A549 (cell line): ENCODE data around the gene GAL3ST2. TPM values are rescaled to one million over a fixed set of nuclear protein-coding genes. Genes with fewer than 3 reads are reported as not detected.

Experiments used
- ATAC-seq, 2 experiments: fragments of 200-7000 bp in 1 of 2; fragments of >200 bp in 1 of 2; cut with Nextera tagmentation in 1 of 2; cut with Tn5 transposase in 1 of 2; 3 replicates each; pipeline versions ENCODE4 v1.8.0 to v1.9.1; 2018 to 2020; ENCODE audit warnings: mild to moderate bottlenecking in 1 of 2, moderate library complexity in 1 of 2
- CTCF ChIA-PET: fragments of 300-600 bp; sonication (Branson Sonifier 250); formaldehyde crosslinking; extraction: SDS; loops from one replicate; lab custom pipeline; 2021; ENCODE audit warnings: antibody characterized with exemption, inconsistent platforms; lab: Yijun Ruan, JAX
- POLR2A ChIA-PET: fragments of 350-600 bp; formaldehyde crosslinking; extraction: SDS; loops from one replicate; lab custom pipeline; 2021; ENCODE audit warnings: antibody characterized with exemption, inconsistent platforms; lab: Yijun Ruan, JAX
- DNase-seq, 2 experiments: peaks; one replicate each; pipeline versions ENCODE4 v3.0.0 to v3.0.0-alpha.2; 2011 to 2016; ENCODE audit warnings: low read depth in 1 of 2, low spot score in 1 of 2
- FAIRE-seq: peaks from 2 replicates; lab custom pipeline; 2011; peaks lifted over from hg19 to GRCh38; lab: Jason Lieb, UNC
- H3K27ac ChIP-seq, 2 experiments: fragments of >200 bp; sonication (Bioruptor Twin); formaldehyde crosslinking; 3 replicates each; pipeline ENCODE4 v1.5.1; 2016 to 2017
- H3K4me1 ChIP-seq: fragments of >200 bp; sonication (Bioruptor Twin); formaldehyde crosslinking; 3 replicates; pipeline ENCODE4 v1.6.1; 2016
- H3K4me2 ChIP-seq: fragments of >200 bp; sonication (Bioruptor Twin); formaldehyde crosslinking; 3 replicates; pipeline ENCODE4 v1.6.1; 2016
- H3K4me3 ChIP-seq: fragments of >200 bp; sonication (Bioruptor Twin); formaldehyde crosslinking; 3 replicates; pipeline ENCODE4 v1.5.1; 2016
- H3K9me3 ChIP-seq: fragments of >200 bp; sonication (Bioruptor Twin); formaldehyde crosslinking; 3 replicates; pipeline ENCODE4 v1.6.1; 2016
- CHD2 ChIP-seq: fragments of 150-350 bp; IDR thresholded peaks from 2 replicates; pipeline ENCODE4 v1.6.1; 2014; ENCODE audit warnings: low read length; ENCODE audit not compliant: partially characterized antibody
- ESRRA ChIP-seq: fragments of 150-350 bp; IDR thresholded peaks from 2 replicates; pipeline ENCODE4 v1.6.1; 2014; ENCODE audit warnings: mild to moderate bottlenecking, low read length, borderline replicate concordance
- FOSB ChIP-seq: fragments of 250-450 bp; sonication (Bioruptor Pico); IDR thresholded peaks from 2 replicates; pipeline ENCODE4 v1.5.0; 2020; ENCODE audit warnings: mild to moderate bottlenecking, moderate library complexity
- FOSL2 ChIP-seq, 2 experiments: fragments of 450-650 bp in 1 of 2; fragments of >200 bp in 1 of 2; sonication (Bioruptor Twin) in 1 of 2; formaldehyde crosslinking; IDR thresholded peaks; 2 replicates each; pipeline versions ENCODE4 v1.5.0 to v1.6.1; 2016 to 2020; ENCODE audit warnings: mild to moderate bottlenecking in 1 of 2, moderate library complexity in 1 of 2
- HDAC2 ChIP-seq: fragments of 200-600 bp; sonication (generic); IDR thresholded peaks from 2 replicates; pipeline ENCODE4 v1.6.1; 2016
- HOXB5 ChIP-seq: fragments of 250-450 bp; sonication (Bioruptor Pico); IDR thresholded peaks from 2 replicates; pipeline ENCODE4 v1.5.0; 2020; ENCODE audit warnings: mild to moderate bottlenecking, moderate library complexity
- JUN ChIP-seq, 2 experiments: fragments of >200 bp; sonication (Bioruptor Twin); formaldehyde crosslinking; IDR thresholded peaks; 2 replicates in 1 of 2; 3 replicates in 1 of 2; pipeline ENCODE4 v1.6.1; 2016 to 2017
- JUNB ChIP-seq: fragments of >200 bp; sonication (Bioruptor Twin); formaldehyde crosslinking; IDR thresholded peaks from 2 replicates; pipeline ENCODE4 v1.6.1; 2016
- KDM1A ChIP-seq: fragments of 200-600 bp; sonication (generic); IDR thresholded peaks from 2 replicates; pipeline ENCODE4 v1.6.1; 2016; ENCODE audit warnings: low read depth, mild to moderate bottlenecking
- KDM5A ChIP-seq: fragments of 200-600 bp; sonication (generic); IDR thresholded peaks from 2 replicates; pipeline ENCODE4 v1.6.1; 2016; ENCODE audit warnings: antibody characterized with exemption, mild to moderate bottlenecking
- MAZ ChIP-seq: fragments of 150-350 bp; IDR thresholded peaks from 2 replicates; pipeline ENCODE4 v1.6.1; 2014; ENCODE audit warnings: antibody characterized with exemption, low read depth, low read length, borderline replicate concordance
- NPAS2 ChIP-seq: fragments of 250-450 bp; sonication (Bioruptor Pico); IDR thresholded peaks from 2 replicates; pipeline ENCODE4 v1.8.0; 2022; ENCODE audit warnings: mild to moderate bottlenecking, moderate library complexity, borderline replicate concordance
- PHF8 ChIP-seq: fragments of 200-600 bp; sonication (generic); IDR thresholded peaks from 2 replicates; pipeline ENCODE4 v1.6.1; 2016; ENCODE audit warnings: low read depth, mild to moderate bottlenecking, antibody characterized with exemption, moderate library complexity, borderline replicate concordance
- RAD21 ChIP-seq, 2 experiments: fragments of >200 bp in 1 of 2; sonication (Bioruptor Twin) in 1 of 2; formaldehyde crosslinking in 1 of 2; IDR thresholded peaks in 1 of 2; conservative IDR thresholded peaks in 1 of 2; 2 replicates in 1 of 2; 3 replicates in 1 of 2; pipeline ENCODE4 v1.6.1; 2012 to 2018; ENCODE audit warnings: inconsistent platforms in 1 of 2
- REST ChIP-seq: fragments of 200-600 bp; sonication (generic); IDR thresholded peaks from 2 replicates; pipeline ENCODE4 v1.6.1; 2016; ENCODE audit warnings: antibody characterized with exemption, mild to moderate bottlenecking, moderate library complexity
- RNF2 ChIP-seq: fragments of 200-600 bp; sonication (generic); IDR thresholded peaks from 2 replicates; pipeline ENCODE4 v1.6.1; 2016; ENCODE audit warnings: low read depth, mild to moderate bottlenecking, antibody characterized with exemption, moderate library complexity, borderline replicate concordance
- SREBF2 ChIP-seq: fragments of 450-650 bp; IDR thresholded peaks from 2 replicates; pipeline ENCODE4 v1.6.1; 2014; ENCODE audit warnings: mild to moderate bottlenecking, moderate library complexity
- TFCP2L1 ChIP-seq: fragments of 250-450 bp; sonication (Bioruptor Pico); IDR thresholded peaks from 2 replicates; pipeline ENCODE4 v1.5.0; 2021; ENCODE audit warnings: mild to moderate bottlenecking
- WGBS: methylation state at CpG from one replicate; pipeline ENCODE4 v1.1.6; 2017; ENCODE audit errors: missing lambda C conversion rate; 5-methylcytosine and 5-hydroxymethylcytosine counted together
- polyA plus RNA-seq, 4 experiments: library from polyadenylated mRNA; depleted of rRNA in 3 of 4; stranded (reverse); fragments of >200 nt; fragmentation: RNase III in 1 of 4; extraction: RNeasy Plus Mini Kit Qiagen cat#74134 plus additional on column Dnase treatment in 1 of 4; gene quantifications; 2 replicates in 3 of 4; 3 replicates in 1 of 4; pipeline ENCODE4 v1.2.3, GENCODE V29; 2011 to 2017
- TF ChIP-seq, protein P1 (sequence below): fragments of >200 bp; sonication (Bioruptor Twin); formaldehyde crosslinking; IDR thresholded peaks from 3 replicates; pipeline ENCODE4 v1.5.1; 2016
- TF ChIP-seq, protein P2 (sequence below): fragments of >200 bp; sonication (Bioruptor Twin); formaldehyde crosslinking; IDR thresholded peaks from 3 replicates; pipeline ENCODE4 v1.6.1; 2016

GAL3ST2 gene
- polyA plus RNA-seq, 2 of the 4 experiments (the other 2 are of a cell fraction) = 0.61 TPM; not detected in 1

DNA sequence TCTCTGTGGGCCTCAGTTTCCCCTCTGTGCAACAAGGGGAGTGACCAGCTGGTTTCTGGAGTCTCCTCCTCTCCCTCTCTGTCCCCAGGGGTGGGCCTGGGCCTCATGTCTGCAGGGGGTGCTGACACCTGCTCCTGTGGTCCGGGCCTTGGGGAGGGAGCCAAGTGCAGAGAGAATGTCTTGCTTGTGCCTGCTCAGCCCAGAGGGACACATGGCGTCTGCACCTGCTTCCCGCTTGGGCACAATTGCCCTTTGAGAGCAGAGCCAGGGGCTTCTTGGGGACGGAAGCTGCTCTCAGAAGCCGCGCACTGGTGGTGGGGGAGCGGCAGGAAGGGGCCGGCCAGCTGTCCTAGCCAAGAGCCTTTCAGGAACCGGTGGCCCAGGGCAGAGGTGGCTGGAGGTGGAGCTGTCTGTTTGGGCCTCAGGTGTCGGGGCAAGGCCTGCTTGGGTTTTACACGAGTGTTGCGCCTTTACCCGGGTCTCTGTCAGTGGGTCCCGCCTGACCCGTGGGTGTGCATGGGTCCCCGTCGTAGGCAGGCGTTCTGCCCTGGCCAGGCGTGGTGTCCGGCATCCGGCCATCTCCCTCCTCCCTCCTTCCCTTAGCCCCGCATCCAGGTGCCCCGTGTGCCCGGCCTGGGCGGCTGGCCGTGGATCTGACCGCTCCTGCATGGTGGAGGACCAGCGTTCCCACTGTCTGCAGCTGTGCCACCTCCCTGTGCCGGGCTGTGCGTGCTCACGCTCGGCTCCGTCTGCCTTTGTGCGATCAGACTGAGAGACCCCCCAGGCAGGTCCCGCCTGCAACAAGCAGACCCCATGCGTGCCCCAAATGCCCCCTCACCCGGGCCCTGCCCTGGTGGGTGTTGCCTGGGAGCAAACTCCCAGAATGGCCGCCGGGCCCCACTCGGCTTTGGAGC is 36.4 kb downstream of the GAL3ST2 start:
- ChIA-PET CTCF (interaction anchor here (0.6 to 1.3 kb wide), 2 partner anchors 18 to 1086 kb away, joined by 3 read pairs; no protein-coding TSS in a partner anchor), POLR2A (no interaction called here)
- WGBS = 77% methylated on average over 23 of the region's 40 CpGs
- Histone ChIP-seq H3K4me3 (no peak overlapping the region), H3K4me1 (no peaks in the 10 kb centered on the region)
- FAIRE-seq (no peak), DNase-seq (no peak)
- TF ChIP-seq KDM5A = no peak
- TF ChIP-seq JUNB = no peak
- no peak for TF ChIP-seq FOSB
- TF ChIP-seq MAZ = no peak
- TF ChIP-seq ESRRA = no peak
- no peak for TF ChIP-seq KDM1A
- no peak for TF ChIP-seq FOSL2 (IDR thresholded peaks at IDR 0.05)
- no peak for TF ChIP-seq FOSL2 (CRISPR knock-in tag; IDR thresholded peaks at IDR 0.05)
- TF ChIP-seq HOXB5 (CRISPR knock-in tag) = no peak
- TF ChIP-seq, protein P1, sequence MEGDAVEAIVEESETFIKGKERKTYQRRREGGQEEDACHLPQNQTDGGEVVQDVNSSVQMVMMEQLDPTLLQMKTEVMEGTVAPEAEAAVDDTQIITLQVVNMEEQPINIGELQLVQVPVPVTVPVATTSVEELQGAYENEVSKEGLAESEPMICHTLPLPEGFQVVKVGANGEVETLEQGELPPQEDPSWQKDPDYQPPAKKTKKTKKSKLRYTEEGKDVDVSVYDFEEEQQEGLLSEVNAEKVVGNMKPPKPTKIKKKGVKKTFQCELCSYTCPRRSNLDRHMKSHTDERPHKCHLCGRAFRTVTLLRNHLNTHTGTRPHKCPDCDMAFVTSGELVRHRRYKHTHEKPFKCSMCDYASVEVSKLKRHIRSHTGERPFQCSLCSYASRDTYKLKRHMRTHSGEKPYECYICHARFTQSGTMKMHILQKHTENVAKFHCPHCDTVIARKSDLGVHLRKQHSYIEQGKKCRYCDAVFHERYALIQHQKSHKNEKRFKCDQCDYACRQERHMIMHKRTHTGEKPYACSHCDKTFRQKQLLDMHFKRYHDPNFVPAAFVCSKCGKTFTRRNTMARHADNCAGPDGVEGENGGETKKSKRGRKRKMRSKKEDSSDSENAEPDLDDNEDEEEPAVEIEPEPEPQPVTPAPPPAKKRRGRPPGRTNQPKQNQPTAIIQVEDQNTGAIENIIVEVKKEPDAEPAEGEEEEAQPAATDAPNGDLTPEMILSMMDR = no peak
- TF ChIP-seq NPAS2 = no peak
- no peak for TF ChIP-seq PHF8
- no peak for TF ChIP-seq RNF2
- no peak for TF ChIP-seq RAD21 (conservative IDR thresholded peaks at IDR 0.05 in 1 of 2, IDR thresholded peaks at IDR 0.05 in 1 of 2)
- no peak for TF ChIP-seq SREBF2
- no peak for TF ChIP-seq HDAC2
- no peak for TF ChIP-seq TFCP2L1 (CRISPR knock-in tag)
- TF ChIP-seq, protein P2, sequence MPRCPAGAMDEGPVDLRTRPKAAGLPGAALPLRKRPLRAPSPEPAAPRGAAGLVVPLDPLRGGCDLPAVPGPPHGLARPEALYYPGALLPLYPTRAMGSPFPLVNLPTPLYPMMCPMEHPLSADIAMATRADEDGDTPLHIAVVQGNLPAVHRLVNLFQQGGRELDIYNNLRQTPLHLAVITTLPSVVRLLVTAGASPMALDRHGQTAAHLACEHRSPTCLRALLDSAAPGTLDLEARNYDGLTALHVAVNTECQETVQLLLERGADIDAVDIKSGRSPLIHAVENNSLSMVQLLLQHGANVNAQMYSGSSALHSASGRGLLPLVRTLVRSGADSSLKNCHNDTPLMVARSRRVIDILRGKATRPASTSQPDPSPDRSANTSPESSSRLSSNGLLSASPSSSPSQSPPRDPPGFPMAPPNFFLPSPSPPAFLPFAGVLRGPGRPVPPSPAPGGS = no peak
- no peak for TF ChIP-seq CHD2
- no peak for TF ChIP-seq JUN (IDR thresholded peaks at IDR 0.05)
- no peak for TF ChIP-seq REST
- TF ChIP-seq, all 56 proteins: peak for 0
- Histone ChIP-seq H3K4me2 (no peak overlapping the region), H3K9me3 (no peaks in the 10 kb centered on the region), H3K27ac (no peak overlapping the region)
- no peak for ATAC-seq
